HepG2 (cell line): ENCODE measurements around the gene RITA1. TPM values are rescaled to one million over a fixed set of nuclear protein-coding genes. Genes with fewer than 3 reads are reported as not detected.
A peak's percentile ranks its signal among the peaks of the same experiment; 100 is the strongest.

ENCODE experiments used
- ATF7-NPFF ChIP-seq: sonication (generic); formaldehyde crosslinking; IDR thresholded peaks from 2 replicates; pipeline ENCODE4 v1.8.1; 2023; ENCODE audit warnings: mild to moderate bottlenecking, low read depth, missing genetic modification reagents, moderate library complexity
- BORCS8-MEF2B ChIP-seq: sonication (generic); formaldehyde crosslinking; IDR thresholded peaks from 2 replicates; pipeline ENCODE4 v1.8.0; 2022; ENCODE audit warnings: mild to moderate bottlenecking, missing genetic modification reagents
- ESRRA ChIP-seq: sonication (generic); formaldehyde crosslinking; IDR thresholded peaks from 2 replicates; pipeline ENCODE4 v1.5.1; 2020; ENCODE audit warnings: mild to moderate bottlenecking, low read depth, missing genetic modification reagents
- GFI1 ChIP-seq: sonication (generic); formaldehyde crosslinking; IDR thresholded peaks from 2 replicates; pipeline ENCODE4 v1.5.0; 2020; ENCODE audit warnings: missing genetic modification reagents, mild to moderate bottlenecking, borderline replicate concordance
- HMG20A ChIP-seq: IDR thresholded peaks from 2 replicates; pipeline ENCODE4 v1.6.1; 2016; ENCODE audit warnings: borderline replicate concordance
- HOXD1 ChIP-seq: sonication (generic); formaldehyde crosslinking; IDR thresholded peaks from 2 replicates; pipeline ENCODE4 v1.5.0; 2020; ENCODE audit warnings: missing genetic modification reagents
- ISL2 ChIP-seq: sonication (generic); formaldehyde crosslinking; IDR thresholded peaks from 2 replicates; pipeline ENCODE4 v1.5.0; 2020; ENCODE audit warnings: missing genetic modification reagents
- LCORL ChIP-seq, 2 experiments: fragments of 450-650 bp in 1 of 2; sonication (generic) in 1 of 2; formaldehyde crosslinking in 1 of 2; IDR thresholded peaks; 2 replicates each; pipeline versions ENCODE4 v1.5.0 to v1.6.1; 2017 to 2020; ENCODE audit warnings: antibody characterized with exemption in 1 of 2, missing genetic modification reagents in 1 of 2
- MEF2D ChIP-seq: sonication (generic); formaldehyde crosslinking; IDR thresholded peaks from 2 replicates; pipeline ENCODE4 v1.5.1; 2020; ENCODE audit warnings: mild to moderate bottlenecking, missing genetic modification reagents
- SRY ChIP-seq: sonication (generic); formaldehyde crosslinking; IDR thresholded peaks from 2 replicates; pipeline ENCODE4 v1.8.0; 2022; ENCODE audit warnings: mild to moderate bottlenecking, missing genetic modification reagents
- TAF15 ChIP-seq: fragments of 200-400 bp; formaldehyde crosslinking; IDR thresholded peaks from one replicate; pipeline ENCODE4 v1.6.1; 2018; ENCODE audit warnings: mild to moderate bottlenecking, low read depth, low read length; ENCODE audit not compliant: poor library complexity, severe bottlenecking
- TBL1XR1 ChIP-seq: fragments of 150-350 bp; IDR thresholded peaks from 2 replicates; pipeline ENCODE4 v1.6.1; 2014; ENCODE audit warnings: borderline replicate concordance, low read length; ENCODE audit not compliant: partially characterized antibody
- TBP ChIP-seq: sonication (generic); formaldehyde crosslinking; IDR thresholded peaks from 2 replicates; pipeline ENCODE4 v1.5.0; 2020; ENCODE audit warnings: missing genetic modification reagents
- TCF12 ChIP-seq, 2 experiments: fragments of 450-650 bp in 1 of 2; sonication (generic) in 1 of 2; formaldehyde crosslinking in 1 of 2; IDR thresholded peaks; 2 replicates each; pipeline versions ENCODE4 v1.6.1 to v1.8.0; 2017 to 2022; ENCODE audit warnings: antibody characterized with exemption in 1 of 2, mild to moderate bottlenecking in 1 of 2, missing genetic modification reagents in 1 of 2, moderate library complexity in 1 of 2
- TCF7L2 ChIP-seq: IDR thresholded peaks from 2 replicates; pipeline ENCODE4 v1.6.1; 2011; ENCODE audit warnings: mild to moderate bottlenecking, low read depth, low read length, moderate library complexity
- ZNF556 ChIP-seq: sonication (generic); formaldehyde crosslinking; IDR thresholded peaks from 2 replicates; pipeline ENCODE4 v1.4.0; 2020; ENCODE audit warnings: mild to moderate bottlenecking, missing genetic modification reagents, borderline replicate concordance
- ZNF720 ChIP-seq: sonication (generic); formaldehyde crosslinking; IDR thresholded peaks from 2 replicates; pipeline ENCODE4 v1.4.0; 2020; ENCODE audit warnings: missing genetic modification reagents
- polyA plus RNA-seq, 8 experiments: library from polyadenylated mRNA; depleted of rRNA in 3 of 8; stranded (reverse) in 7 of 8; unstranded in 1 of 8; fragments of >200 nt; fragmentation: Illumina TruSeq in 4 of 8; extraction: Trizol in 4 of 8; gene quantifications; 2 replicates each; pipeline versions ENCODE4 v1.2.1 to v1.2.3, GENCODE V29; 2011 to 2016; ENCODE audit warnings: low read depth in 4 of 8, missing spikeins in 1 of 8, mixed read lengths in 1 of 8; ENCODE audit not compliant: insufficient read depth in 1 of 8
- total RNA-seq, 5 experiments: library from RNA; depleted of rRNA; stranded (reverse); fragments of >200 nt; fragmentation: Illumina TruSeq; extraction: Trizol; gene quantifications; 2 replicates each; pipeline ENCODE4 v1.2.3, GENCODE V29; 2016; ENCODE audit warnings: low read depth in 1 of 5
- TF ChIP-seq, protein P1 (sequence below): sonication (generic); formaldehyde crosslinking; IDR thresholded peaks from 2 replicates; pipeline ENCODE4 v1.4.0; 2020; ENCODE audit warnings: missing genetic modification reagents
- TF ChIP-seq, protein P2 (sequence below): sonication (generic); formaldehyde crosslinking; IDR thresholded peaks from 2 replicates; pipeline ENCODE4 v1.4.0; 2020; ENCODE audit warnings: low read depth, missing genetic modification reagents
- TF ChIP-seq, protein P3 (sequence below): sonication (generic); formaldehyde crosslinking; IDR thresholded peaks from 2 replicates; pipeline ENCODE4 v1.4.0; 2020; ENCODE audit warnings: missing genetic modification reagents
- TF ChIP-seq, protein P4 (sequence below): sonication (generic); formaldehyde crosslinking; IDR thresholded peaks from 2 replicates; pipeline ENCODE4 v1.4.0; 2020; ENCODE audit warnings: mild to moderate bottlenecking, low read depth, missing genetic modification reagents
- TF ChIP-seq, protein P5 (sequence below): sonication (generic); formaldehyde crosslinking; IDR thresholded peaks from 2 replicates; pipeline ENCODE4 v1.4.0; 2020; ENCODE audit warnings: missing genetic modification reagents; ENCODE audit errors: not compliant biosample characterization

The RITA1 gene
- total and polyA plus RNA-seq, 2 of the 13 experiments (the other 11 are each of a cell fraction or from before 2014, with no cell fraction given), result 12.4 to 28.9 TPM

DNA sequence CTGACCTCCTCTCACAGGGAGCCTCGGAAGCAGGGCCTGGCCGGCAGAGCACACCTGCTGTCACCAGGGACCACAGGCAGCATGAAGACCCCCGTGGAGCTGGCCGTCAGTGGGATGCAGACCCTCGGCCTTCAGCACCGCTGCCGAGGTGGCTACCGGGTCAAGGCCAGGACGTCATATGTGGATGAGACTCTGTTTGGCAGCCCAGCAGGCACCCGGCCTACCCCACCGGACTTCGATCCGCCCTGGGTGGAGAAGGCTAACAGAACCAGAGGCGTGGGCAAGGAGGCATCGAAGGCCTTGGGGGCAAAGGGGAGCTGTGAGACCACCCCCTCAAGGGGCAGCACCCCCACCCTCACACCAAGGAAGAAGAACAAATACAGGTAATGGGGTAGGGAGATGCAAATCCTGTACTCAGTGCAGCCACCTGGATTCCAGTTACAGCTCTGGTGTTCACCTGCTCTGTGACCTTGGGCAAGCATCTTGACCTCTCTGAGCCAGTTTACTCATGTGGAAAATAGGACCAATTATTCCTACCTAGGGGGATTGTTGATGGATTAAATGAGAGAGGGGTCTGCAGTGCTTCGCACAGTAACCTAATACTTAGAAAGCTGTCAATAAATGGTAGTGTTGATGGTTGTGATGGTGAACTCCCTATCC, 1.3 kb downstream of the RITA1 start (continued):
- TF ChIP-seq LCORL (IDR thresholded peaks at IDR 0.05) (no peak), LCORL (CRISPR knock-in tag; IDR thresholded peaks at IDR 0.05) (peak; percentile 37; the same call in 1 of the 2 replicates), HOXD1 (no peak), TCF7L2 (no peak), GFI1 (CRISPR knock-in tag) (no peak), TBL1XR1 (no peak), BORCS8-MEF2B (CRISPR knock-in tag) (no peak), ATF7-NPFF (CRISPR knock-in tag) (no peak), ESRRA (CRISPR knock-in tag) (peak; percentile 44; the same call in 1 of the 2 replicates), ISL2 (CRISPR knock-in tag) (no peak), ZNF556 (CRISPR knock-in tag) (no peak), TAF15 (no peak), SRY (CRISPR knock-in tag) (no peak), ZNF720 (CRISPR knock-in tag) (no peak), HMG20A (no peak), TBP (CRISPR knock-in tag) (no peak), MEF2D (CRISPR knock-in tag) (0 out of 2 replicates have a peak, but pooled peaks have one; percentile 24), TCF12 (IDR thresholded peaks at IDR 0.05) (no peak), TCF12 (CRISPR knock-in tag; IDR thresholded peaks at IDR 0.05) (no peak)
- TF ChIP-seq, protein P1, sequence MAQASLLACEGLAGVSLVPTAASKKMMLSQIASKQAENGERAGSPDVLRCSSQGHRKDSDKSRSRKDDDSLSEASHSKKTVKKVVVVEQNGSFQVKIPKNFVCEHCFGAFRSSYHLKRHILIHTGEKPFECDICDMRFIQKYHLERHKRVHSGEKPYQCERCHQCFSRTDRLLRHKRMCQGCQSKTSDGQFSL, result no peak
- TF ChIP-seq, protein P2, sequence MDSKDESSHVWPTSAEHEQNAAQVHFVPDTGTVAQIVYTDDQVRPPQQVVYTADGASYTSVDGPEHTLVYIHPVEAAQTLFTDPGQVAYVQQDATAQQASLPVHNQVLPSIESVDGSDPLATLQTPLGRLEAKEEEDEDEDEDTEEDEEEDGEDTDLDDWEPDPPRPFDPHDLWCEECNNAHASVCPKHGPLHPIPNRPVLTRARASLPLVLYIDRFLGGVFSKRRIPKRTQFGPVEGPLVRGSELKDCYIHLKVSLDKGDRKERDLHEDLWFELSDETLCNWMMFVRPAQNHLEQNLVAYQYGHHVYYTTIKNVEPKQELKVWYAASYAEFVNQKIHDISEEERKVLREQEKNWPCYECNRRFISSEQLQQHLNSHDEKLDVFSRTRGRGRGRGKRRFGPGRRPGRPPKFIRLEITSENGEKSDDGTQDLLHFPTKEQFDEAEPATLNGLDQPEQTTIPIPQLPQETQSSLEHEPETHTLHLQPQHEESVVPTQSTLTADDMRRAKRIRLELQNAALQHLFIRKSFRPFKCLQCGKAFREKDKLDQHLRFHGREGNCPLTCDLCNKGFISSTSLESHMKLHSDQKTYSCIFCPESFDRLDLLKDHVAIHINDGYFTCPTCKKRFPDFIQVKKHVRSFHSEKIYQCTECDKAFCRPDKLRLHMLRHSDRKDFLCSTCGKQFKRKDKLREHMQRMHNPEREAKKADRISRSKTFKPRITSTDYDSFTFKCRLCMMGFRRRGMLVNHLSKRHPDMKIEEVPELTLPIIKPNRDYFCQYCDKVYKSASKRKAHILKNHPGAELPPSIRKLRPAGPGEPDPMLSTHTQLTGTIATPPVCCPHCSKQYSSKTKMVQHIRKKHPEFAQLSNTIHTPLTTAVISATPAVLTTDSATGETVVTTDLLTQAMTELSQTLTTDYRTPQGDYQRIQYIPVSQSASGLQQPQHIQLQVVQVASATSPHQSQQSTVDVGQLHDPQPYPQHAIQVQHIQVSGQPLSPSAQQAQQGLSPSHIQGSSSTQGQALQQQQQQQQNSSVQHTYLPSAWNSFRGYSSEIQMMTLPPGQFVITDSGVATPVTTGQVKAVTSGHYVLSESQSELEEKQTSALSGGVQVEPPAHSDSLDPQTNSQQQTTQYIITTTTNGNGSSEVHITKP, result 0 out of 2 replicates have a peak, but pooled peaks have one; percentile 55
- TF ChIP-seq, protein P3, sequence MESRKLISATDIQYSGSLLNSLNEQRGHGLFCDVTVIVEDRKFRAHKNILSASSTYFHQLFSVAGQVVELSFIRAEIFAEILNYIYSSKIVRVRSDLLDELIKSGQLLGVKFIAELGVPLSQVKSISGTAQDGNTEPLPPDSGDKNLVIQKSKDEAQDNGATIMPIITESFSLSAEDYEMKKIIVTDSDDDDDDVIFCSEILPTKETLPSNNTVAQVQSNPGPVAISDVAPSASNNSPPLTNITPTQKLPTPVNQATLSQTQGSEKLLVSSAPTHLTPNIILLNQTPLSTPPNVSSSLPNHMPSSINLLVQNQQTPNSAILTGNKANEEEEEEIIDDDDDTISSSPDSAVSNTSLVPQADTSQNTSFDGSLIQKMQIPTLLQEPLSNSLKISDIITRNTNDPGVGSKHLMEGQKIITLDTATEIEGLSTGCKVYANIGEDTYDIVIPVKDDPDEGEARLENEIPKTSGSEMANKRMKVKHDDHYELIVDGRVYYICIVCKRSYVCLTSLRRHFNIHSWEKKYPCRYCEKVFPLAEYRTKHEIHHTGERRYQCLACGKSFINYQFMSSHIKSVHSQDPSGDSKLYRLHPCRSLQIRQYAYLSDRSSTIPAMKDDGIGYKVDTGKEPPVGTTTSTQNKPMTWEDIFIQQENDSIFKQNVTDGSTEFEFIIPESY (CRISPR knock-in tag), result no peak
- TF ChIP-seq, protein P4, sequence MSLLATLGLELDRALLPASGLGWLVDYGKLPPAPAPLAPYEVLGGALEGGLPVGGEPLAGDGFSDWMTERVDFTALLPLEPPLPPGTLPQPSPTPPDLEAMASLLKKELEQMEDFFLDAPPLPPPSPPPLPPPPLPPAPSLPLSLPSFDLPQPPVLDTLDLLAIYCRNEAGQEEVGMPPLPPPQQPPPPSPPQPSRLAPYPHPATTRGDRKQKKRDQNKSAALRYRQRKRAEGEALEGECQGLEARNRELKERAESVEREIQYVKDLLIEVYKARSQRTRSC (CRISPR knock-in tag), result no peak
- TF ChIP-seq, protein P5, sequence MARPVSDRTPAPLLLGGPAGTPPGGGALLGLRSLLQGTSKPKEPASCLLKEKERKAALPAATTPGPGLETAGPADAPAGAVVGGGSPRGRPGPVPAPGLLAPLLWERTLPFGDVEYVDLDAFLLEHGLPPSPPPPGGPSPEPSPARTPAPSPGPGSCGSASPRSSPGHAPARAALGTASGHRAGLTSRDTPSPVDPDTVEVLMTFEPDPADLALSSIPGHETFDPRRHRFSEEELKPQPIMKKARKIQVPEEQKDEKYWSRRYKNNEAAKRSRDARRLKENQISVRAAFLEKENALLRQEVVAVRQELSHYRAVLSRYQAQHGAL (CRISPR knock-in tag), result no peak
